Right renal cortex interstitium (tissue), 3 donors: ENCODE measurements around the gene ABCF1. TPM values are rescaled to one million over a fixed set of nuclear protein-coding genes. Genes with fewer than 3 reads are reported as not detected.

ENCODE experiments used
- DNase-seq, 3 donors: peaks; one replicate each; pipeline ENCODE4 v3.0.0-alpha.2; 2013; ENCODE audit warnings: low read depth in 3 of 3, low spot score in 2 of 3
- polyA plus RNA-seq, 3 donors: library from polyadenylated mRNA; unstranded; fragments of 120-200 nt; gene quantifications; one replicate each; pipeline ENCODE4 v1.2.1, GENCODE V29; 2013; ENCODE audit not compliant: insufficient read length in 3 of 3

ABCF1 gene
- polyA plus RNA-seq, 3 donors = 71.2 to 76.2 (median 73.3) TPM

GRCh38 chr6:30556906-30557682 lies 14.1 kb upstream of the ABCF1 start, which contains the start of gene PRR3:
PRR3 (plus strand) TSS chr6:30557295; CDS start chr6:30557345, 50 bp downstream.
- peak; percentile 90 to 94 (median 91) for DNase-seq

GRCh38 chr6:30557683-30557981 lies 13.6 kb upstream of the ABCF1 start:
- DNase-seq = no peak

- DNase-seq = no peak
These were observed 10.3 kb upstream of the ABCF1 start for GRCh38 chr6:30560930-30561329.

- DNase-seq = no peak
These were observed 8.5 kb upstream of the ABCF1 start for GRCh38 chr6:30562470-30563425.

GRCh38 chr6:30564114-30564513 lies 7.1 kb upstream of the ABCF1 start:
- no peak for DNase-seq

- DNase-seq = no peak
These were observed 5.5 kb upstream of the ABCF1 start for GRCh38 chr6:30565772-30566171.

GRCh38 chr6:30568245-30568644 lies 3.0 kb upstream of the ABCF1 start:
- no peak for DNase-seq

- DNase-seq = no peak
These were observed 979 bp upstream of the ABCF1 start for GRCh38 chr6:30570263-30570662.

- no peak for DNase-seq
These were observed 535 bp upstream of the ABCF1 start for GRCh38 chr6:30570740-30571074.

GRCh38 chr6:30571762-30572082 lies 480 bp downstream of the ABCF1 start:
- DNase-seq = no peak

- no peak for DNase-seq
These were observed 906 bp downstream of the ABCF1 start for GRCh38 chr6:30572148-30572547.

GRCh38 chr6:30573113-30573512 lies 1.9 kb downstream of the ABCF1 start:
- DNase-seq = no peak

- DNase-seq = no peak
These were observed 6.8 kb downstream of the ABCF1 start for GRCh38 chr6:30578051-30578450.

- no peak for DNase-seq
These were observed 12.7 kb downstream of the ABCF1 start for GRCh38 chr6:30583921-30584320.

GRCh38 chr6:30589754-30590358 lies 18.6 kb downstream of the ABCF1 start:
- DNase-seq = no peak

- no peak for DNase-seq
These were observed 19.3 kb downstream of the ABCF1 start for GRCh38 chr6:30590509-30590908.

GRCh38 chr6:30591008-30591407 lies 19.8 kb downstream of the ABCF1 start:
- no peak for DNase-seq

- no peak for DNase-seq
These were observed 21.0 kb downstream of the ABCF1 start for GRCh38 chr6:30592287-30592686.

- peak in 1 of 3 donors; percentile 70 for DNase-seq
These were observed 26.3 kb downstream of the ABCF1 start for GRCh38 chr6:30597315-30598144.

GRCh38 chr6:30598912-30599624 lies 27.8 kb downstream of the ABCF1 start:
- DNase-seq = no peak
